Heart right ventricle (tissue), 16 donors: Measurements from ENCODE around the gene OR2J3. TPM values are rescaled to one million over a fixed set of nuclear protein-coding genes. Genes with fewer than 3 reads are reported as not detected.

Source experiments
- ATAC-seq, 8 donors: fragments of 200-7000 bp; cut with Tn5 transposase; one replicate each; pipeline ENCODE4 v1.9.1; 2020; ENCODE audit warnings: mild to moderate bottlenecking in 8 of 8, moderate library complexity in 8 of 8, moderate number of reproducible peaks in 1 of 8
- DNase-seq, 2 donors: peaks; one replicate each; pipeline ENCODE4 v3.0.0-alpha.2; 2020
- H3K27ac ChIP-seq, 10 donors: fragments of 200-600 bp; sonication (generic) in 2 of 10; one replicate each; pipeline versions ENCODE4 v1.5.0 to v1.8.0; 2020 to 2022; ENCODE audit warnings: mild to moderate bottlenecking in 3 of 10
- H3K27me3 ChIP-seq, 7 donors: fragments of 200-600 bp; one replicate each; pipeline ENCODE4 v1.8.0; 2021 to 2022; ENCODE audit warnings: mild to moderate bottlenecking in 2 of 7
- H3K36me3 ChIP-seq, 9 donors: fragments of 200-600 bp; sonication (generic) in 1 of 9; one replicate each; pipeline versions ENCODE4 v1.5.0 to v1.8.0; 2020 to 2022; ENCODE audit warnings: mild to moderate bottlenecking in 2 of 9
- H3K4me1 ChIP-seq, 9 donors: fragments of 200-600 bp; sonication (generic) in 1 of 9; one replicate each; pipeline versions ENCODE4 v1.5.0 to v1.8.0; 2020 to 2022; ENCODE audit warnings: mild to moderate bottlenecking in 4 of 9
- H3K4me3 ChIP-seq, 10 donors: fragments of 200-600 bp; sonication (generic) in 2 of 10; one replicate each; pipeline versions ENCODE4 v1.5.0 to v1.8.0; 2020 to 2022; ENCODE audit warnings: mild to moderate bottlenecking in 7 of 10, moderate library complexity in 2 of 10
- H3K9me3 ChIP-seq, 11 donors: fragments of 200-600 bp in 10 of 11; sonication (generic) in 2 of 11; one replicate each; pipeline versions ENCODE4 v1.5.0 to v1.8.0; 2013 to 2022; ENCODE audit warnings: mild to moderate bottlenecking in 2 of 11, control low read depth in 1 of 11, moderate library complexity in 1 of 11
- CTCF ChIP-seq, 9 donors: fragments of 200-600 bp; sonication (generic) in 2 of 9; IDR thresholded peaks; one replicate each; pipeline versions ENCODE4 v1.5.0 to v1.8.0; 2021 to 2022; ENCODE audit warnings: antibody characterized with exemption in 9 of 9, mild to moderate bottlenecking in 5 of 9, moderate library complexity in 1 of 9
- WGBS, 2 donors: extraction: QIAGEN DNeasy Blood & Tissue Kit; methylation state at CpG; one replicate each; pipeline ENCODE4 v1.1.7; 2013; ENCODE audit warnings: inconsistent platforms in 1 of 2; 5-methylcytosine and 5-hydroxymethylcytosine counted together
- intact Hi-C, 10 donors: fragments of 100-400 bp; cut with DNase I; formaldehyde crosslinking; loops; one replicate each; pipeline versions ENCODE4 v1.11.1 to v1.14.2; 2022
- polyA plus RNA-seq, 2 donors: library from polyadenylated mRNA; stranded (reverse); fragments of 200-250 nt; gene quantifications; one replicate each; pipeline ENCODE4 v1.2.3, GENCODE V29; 2013
- total RNA-seq, 10 donors: library from RNA; stranded (reverse); fragmentation: NEBNext Ultra II Directional in 3 of 10; extraction: Animal tissue kit (Norgen Biotek cat#: 25700) in 3 of 10; gene quantifications; one replicate each; pipeline versions ENCODE4 v1.2.1 to v1.2.4, GENCODE V29; 2021 to 2023
- donor health status: Arrhythmogenic right ventricular cardiomyopathy.
- donor health status: ischemic (EF 13 %, LVEDD 7.1; RV severe dilation, severe dysfunction).
- donor health status: healthy with polysubstance abuse.
- donor health status: DM: no; HTN: yes; CAD: no.
- donor health status: DM: no; HTN: no; CAD: no.
- donor health status: ischemic (EF 25% LVEDD 6.9; RV normal size, moderate dysfunction).
- donor health status: ischemic (EF 25% LVEDD 5.7; RV mildly dilated, moderate dysfunction).
- donor health status: healthy.
- donor health status: DM: yes; HTN: yes; CAD: no.
- donor health status: Ischemic cardiomyopathy.
- donor health status: ischemic (EF 35%, LVEDD 5.7; RV mildly dilated, moderate dysfunction).
- donor health status: nonischemic (EF 11% LVEDD 7.7; RV severe dilation, severe dysfunction).
- donor health status: DM: yes; HTN: yes; CAD: no.
- donor health status: PGD.
- donor health status: ischemic (EF 29% LVEDD 5.4; RV normal size, mild dysfunction).
- donor health status: nonischemic (EF 23%, LVEDD 6.1; RV moderate dilation, normal function).

Gene OR2J3
- total and polyA plus RNA-seq, 12 donors: not detected

GRCh38 chr6:29082457-29082856, 25.4 kb upstream of the OR2J3 start:
- Histone ChIP-seq H3K9me3 (no peaks in the 10 kb centered on the region), H3K27ac (no peak overlapping the region), H3K27me3 (peaks cover 0 to 9% (median 0%) of the 10 kb centered on the region in 7 donors), H3K36me3 (no peaks in the 10 kb centered on the region), H3K4me1 (no peaks in the 10 kb centered on the region), H3K4me3 (no peak overlapping the region)
- intact Hi-C loops: no loop called here
- DNase-seq: no peak
- TF ChIP-seq CTCF (IDR thresholded peaks at IDR 0.05): no peak
- 90 to 91% methylated on average over 15 of the region's 15 CpGs for WGBS, 2 donors
- no peak for ATAC-seq

- WGBS, 2 donors: 47 to 69% methylated on average over 1 of the region's 1 CpG
- Histone ChIP-seq H3K4me1 (no peaks in the 10 kb centered on the region), H3K27ac (no peak within 1 kb of the TSS), H3K4me3 (no peak within 1 kb of the TSS), H3K9me3 (no peaks in the 10 kb centered on the region), H3K27me3 (peaks cover 0 to 5% (median 0%) of the 10 kb centered on the region in 7 donors), H3K36me3 (no peaks in the 10 kb centered on the region)
- intact Hi-C loops: no loop called here
- DNase-seq (no peak), ATAC-seq (no peak)
- no peak for TF ChIP-seq CTCF (IDR thresholded peaks at IDR 0.05)
Observed at GRCh38 chr6:29087213-29087612, 20.6 kb upstream of the OR2J3 start, which contains the start of gene OR2B3. TSS of gene OR2B3 (minus strand) at chr6:29087313. CDS start at chr6:29087248, 65 bp downstream.

- WGBS, 2 donors: 81 to 91% methylated on average over 3 of the region's 3 CpGs
- TF ChIP-seq CTCF (IDR thresholded peaks at IDR 0.05): no peak
- no peaks in the 10 kb centered on the region for H3K4me1 ChIP-seq
- H3K27me3 ChIP-seq: no peaks in the 10 kb centered on the region
- intact Hi-C loops: no loop called here
- H3K36me3 ChIP-seq: no peaks in the 10 kb centered on the region
- ATAC-seq (no peak), DNase-seq (no peak)
- H3K4me3 ChIP-seq: no peak overlapping the region
- no peak overlapping the region for H3K27ac ChIP-seq
- H3K9me3 ChIP-seq: no peaks in the 10 kb centered on the region
Observed at GRCh38 chr6:29092957-29093356, 14.9 kb upstream of the OR2J3 start.

- Histone ChIP-seq H3K27ac (no peak overlapping the region), H3K4me3 (no peak overlapping the region), H3K4me1 (no peaks in the 10 kb centered on the region), H3K36me3 (no peaks in the 10 kb centered on the region), H3K9me3 (no peaks in the 10 kb centered on the region), H3K27me3 (no peaks in the 10 kb centered on the region)
- intact Hi-C loops: no loop called here
- DNase-seq: no peak
- ATAC-seq: no peak
- WGBS, 2 donors: 42 to 46% methylated on average over 1 of the region's 1 CpG
- no peak for TF ChIP-seq CTCF (IDR thresholded peaks at IDR 0.05)
Observed at GRCh38 chr6:29097803-29098202, 10.1 kb upstream of the OR2J3 start.
